Keratinocyte (primary cell): ENCODE data around the gene TTLL13.

Experiments
- EZH2 ChIP-seq: IDR thresholded peaks from one replicate; pipeline ENCODE4 v1.6.1; 2012; ENCODE audit warnings: inconsistent platforms, mild to moderate bottlenecking, low read length, moderate library complexity
- TF ChIP-seq, protein P1 (sequence below), 3 experiments: IDR thresholded peaks in 1 of 3; conservative IDR thresholded peaks in 1 of 3; optimal IDR thresholded peaks in 1 of 3; 2 replicates in 2 of 3; 3 replicates in 1 of 3; pipeline versions ENCODE3 to v1.5.1; 2011; ENCODE audit warnings: low read length in 3 of 3, mild to moderate bottlenecking in 3 of 3, moderate library complexity in 2 of 3, control low read depth in 1 of 3, inconsistent platforms in 1 of 3; ENCODE audit not compliant: insufficient read depth in 2 of 3; ENCODE audit errors: extremely low read depth in 1 of 3

GRCh38 chr15:90307661-90308060 lies 58.3 kb downstream of the TTLL13 start:
- TF ChIP-seq, protein P1, sequence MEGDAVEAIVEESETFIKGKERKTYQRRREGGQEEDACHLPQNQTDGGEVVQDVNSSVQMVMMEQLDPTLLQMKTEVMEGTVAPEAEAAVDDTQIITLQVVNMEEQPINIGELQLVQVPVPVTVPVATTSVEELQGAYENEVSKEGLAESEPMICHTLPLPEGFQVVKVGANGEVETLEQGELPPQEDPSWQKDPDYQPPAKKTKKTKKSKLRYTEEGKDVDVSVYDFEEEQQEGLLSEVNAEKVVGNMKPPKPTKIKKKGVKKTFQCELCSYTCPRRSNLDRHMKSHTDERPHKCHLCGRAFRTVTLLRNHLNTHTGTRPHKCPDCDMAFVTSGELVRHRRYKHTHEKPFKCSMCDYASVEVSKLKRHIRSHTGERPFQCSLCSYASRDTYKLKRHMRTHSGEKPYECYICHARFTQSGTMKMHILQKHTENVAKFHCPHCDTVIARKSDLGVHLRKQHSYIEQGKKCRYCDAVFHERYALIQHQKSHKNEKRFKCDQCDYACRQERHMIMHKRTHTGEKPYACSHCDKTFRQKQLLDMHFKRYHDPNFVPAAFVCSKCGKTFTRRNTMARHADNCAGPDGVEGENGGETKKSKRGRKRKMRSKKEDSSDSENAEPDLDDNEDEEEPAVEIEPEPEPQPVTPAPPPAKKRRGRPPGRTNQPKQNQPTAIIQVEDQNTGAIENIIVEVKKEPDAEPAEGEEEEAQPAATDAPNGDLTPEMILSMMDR (optimal IDR thresholded peaks at IDR 0.05 in 1 of 3, IDR thresholded peaks at IDR 0.05 in 1 of 3, conservative IDR thresholded peaks at IDR 0.05 in 1 of 3; ENCODE audit: extremely low read depth in 1 of 3, insufficient read depth in 2 of 3, low read length in 3 of 3) = no peak
- TF ChIP-seq EZH2 = no peak
